HCT116 (cell line): ENCODE data around the gene CDC42BPB.

Experiments used
- EGR1 ChIP-seq: IDR thresholded peaks from 2 replicates; pipeline ENCODE4 v1.6.1; 2012; ENCODE audit warnings: low read depth
- POLR2A ChIP-seq: IDR thresholded peaks from 2 replicates; pipeline ENCODE4 v1.7.0; 2011; ENCODE audit warnings: borderline replicate concordance; ENCODE audit not compliant: insufficient read depth, insufficient read length; ENCODE audit errors: extremely low read depth
- SIN3A ChIP-seq: IDR thresholded peaks from 2 replicates; pipeline ENCODE4 v1.6.1; 2012; ENCODE audit warnings: low read depth
- YY1 ChIP-seq: IDR thresholded peaks from 2 replicates; pipeline ENCODE4 v1.6.1; 2011; ENCODE audit warnings: low read length, low read depth, moderate library complexity, mild to moderate bottlenecking; ENCODE audit not compliant: insufficient replicate concordance; ENCODE audit errors: extremely low read depth
- ZNF274 ChIP-seq: fragments of 200-500 bp; sonication (Bioruptor generic); IDR thresholded peaks from 2 replicates; pipeline ENCODE4 v1.6.1; 2014; ENCODE audit warnings: mild to moderate bottlenecking, low read depth, low read length, inconsistent platforms
- TF ChIP-seq, protein P1 (sequence below), 3 experiments: fragments of 200-600 bp in 1 of 3; sonication (generic) in 1 of 3; IDR thresholded peaks in 2 of 3; conservative IDR thresholded peaks in 1 of 3; 2 replicates each; pipeline ENCODE4 v1.5.1; 2012 to 2017; ENCODE audit warnings: low read depth in 2 of 3, low read length in 2 of 3, antibody characterized with exemption in 1 of 3, borderline replicate concordance in 1 of 3, control low read depth in 1 of 3, mild to moderate bottlenecking in 1 of 3, mixed read lengths in 1 of 3, mixed run types in 1 of 3, moderate library complexity in 1 of 3; ENCODE audit not compliant: insufficient read depth in 1 of 3
- TF ChIP-seq, protein P2 (sequence below): IDR thresholded peaks from 2 replicates; pipeline ENCODE4 v1.6.1; 2012

DNA sequence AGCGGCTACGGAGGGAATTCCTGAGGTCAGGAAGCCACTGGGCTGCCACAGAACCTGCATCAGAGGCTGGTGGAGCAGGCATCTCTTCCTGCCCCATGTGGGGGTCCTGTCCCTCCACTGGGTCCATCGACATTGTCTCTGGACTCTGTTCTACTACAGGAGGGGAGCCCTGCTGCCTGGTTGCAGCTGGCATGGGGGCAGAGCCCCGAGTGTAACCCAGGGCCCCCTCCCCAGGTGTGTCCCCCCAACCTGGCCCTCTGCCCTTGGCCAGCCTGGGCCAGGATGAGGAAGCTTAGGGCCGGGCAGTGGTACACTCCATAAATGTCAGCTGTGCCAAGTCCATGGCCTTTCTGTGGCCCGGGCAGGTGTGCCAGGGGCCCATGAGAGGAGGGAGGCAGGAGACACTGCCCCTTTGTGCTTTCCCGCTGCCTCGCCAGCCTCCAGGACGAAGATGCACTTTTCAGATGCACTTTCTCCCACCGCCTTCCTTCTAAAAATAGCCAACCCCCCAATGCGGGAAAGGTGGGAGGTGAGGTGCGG, 33.2 kb upstream of the CDC42BPB start:
- TF ChIP-seq POLR2A = no peak
- TF ChIP-seq, protein P1, sequence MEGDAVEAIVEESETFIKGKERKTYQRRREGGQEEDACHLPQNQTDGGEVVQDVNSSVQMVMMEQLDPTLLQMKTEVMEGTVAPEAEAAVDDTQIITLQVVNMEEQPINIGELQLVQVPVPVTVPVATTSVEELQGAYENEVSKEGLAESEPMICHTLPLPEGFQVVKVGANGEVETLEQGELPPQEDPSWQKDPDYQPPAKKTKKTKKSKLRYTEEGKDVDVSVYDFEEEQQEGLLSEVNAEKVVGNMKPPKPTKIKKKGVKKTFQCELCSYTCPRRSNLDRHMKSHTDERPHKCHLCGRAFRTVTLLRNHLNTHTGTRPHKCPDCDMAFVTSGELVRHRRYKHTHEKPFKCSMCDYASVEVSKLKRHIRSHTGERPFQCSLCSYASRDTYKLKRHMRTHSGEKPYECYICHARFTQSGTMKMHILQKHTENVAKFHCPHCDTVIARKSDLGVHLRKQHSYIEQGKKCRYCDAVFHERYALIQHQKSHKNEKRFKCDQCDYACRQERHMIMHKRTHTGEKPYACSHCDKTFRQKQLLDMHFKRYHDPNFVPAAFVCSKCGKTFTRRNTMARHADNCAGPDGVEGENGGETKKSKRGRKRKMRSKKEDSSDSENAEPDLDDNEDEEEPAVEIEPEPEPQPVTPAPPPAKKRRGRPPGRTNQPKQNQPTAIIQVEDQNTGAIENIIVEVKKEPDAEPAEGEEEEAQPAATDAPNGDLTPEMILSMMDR (IDR thresholded peaks at IDR 0.05 in 2 of 3, conservative IDR thresholded peaks at IDR 0.05 in 1 of 3; ENCODE audit: borderline replicate concordance in 1 of 3, insufficient read depth in 1 of 3, low read depth in 2 of 3, low read length in 2 of 3) = no peak
- TF ChIP-seq YY1 = no peak
- TF ChIP-seq, protein P2, sequence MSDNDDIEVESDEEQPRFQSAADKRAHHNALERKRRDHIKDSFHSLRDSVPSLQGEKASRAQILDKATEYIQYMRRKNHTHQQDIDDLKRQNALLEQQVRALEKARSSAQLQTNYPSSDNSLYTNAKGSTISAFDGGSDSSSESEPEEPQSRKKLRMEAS = no peak
- no peak for TF ChIP-seq ZNF274
- no peak for TF ChIP-seq SIN3A
- no peak for TF ChIP-seq EGR1
